HepG2 (cell line): Measurements from ENCODE around the gene ELP5. TPM values are rescaled to one million over a fixed set of nuclear protein-coding genes. Genes with fewer than 3 reads are reported as not detected.

Experiments
- ATAC-seq: fragments of 200-7000 bp; cut with Tn5 transposase; 3 replicates; pipeline ENCODE4 v1.9.1; 2020; ENCODE audit warnings: mild to moderate bottlenecking, moderate library complexity
- BruUV-seq: library from RNA; stranded (reverse); fragments of 400-500 nt; replicated peaks from 2 replicates; lab custom pipeline; 2021; lab: Mats Ljungman, UMichigan
- CTCF ChIA-PET: fragments of 300-600 bp; formaldehyde crosslinking; extraction: SDS; loops from one replicate; lab custom pipeline; 2021; ENCODE audit warnings: low total read pairs, inconsistent platforms, low intra/inter-chr PET ratio; lab: Yijun Ruan, JAX
- POLR2A ChIA-PET: fragments of 350-600 bp; sonication (Branson Sonifier 250); formaldehyde crosslinking; loops from one replicate; lab custom pipeline; 2020; ENCODE audit warnings: antibody characterized with exemption, inconsistent platforms; lab: Yijun Ruan, JAX
- DNase-seq: peaks from one replicate; pipeline ENCODE4 v3.0.0-alpha.2; 2015; ENCODE audit warnings: low spot score
- FAIRE-seq: peaks from 3 replicates; lab custom pipeline; 2011; peaks lifted over from hg19 to GRCh38; lab: Jason Lieb, UNC
- H2AFZ ChIP-seq: one replicate; pipeline ENCODE4 v1.6.1; 2011; ENCODE audit warnings: low read length, inconsistent platforms
- H3K27ac ChIP-seq: fragments of 300-600 bp; 3 replicates; pipeline ENCODE4 v1.8.0; 2011; ENCODE audit warnings: mixed run types, mild to moderate bottlenecking, mixed read lengths, low read length, inconsistent platforms; ENCODE audit not compliant: insufficient read depth; ENCODE audit errors: extremely low read length
- H3K27me3 ChIP-seq, 2 experiments: fragments of 200-600 bp in 1 of 2; 2 replicates in 1 of 2; 3 replicates in 1 of 2; pipeline versions ENCODE4 v1.6.0 to v1.8.0; 2011; ENCODE audit warnings: low read length in 2 of 2, mild to moderate bottlenecking in 2 of 2, moderate library complexity in 2 of 2, inconsistent platforms in 1 of 2; ENCODE audit not compliant: insufficient read depth in 2 of 2, control insufficient read depth in 1 of 2
- H3K36me3 ChIP-seq, 2 experiments: fragments of 200-600 bp in 1 of 2; replicated peaks in 1 of 2; 2 replicates in 1 of 2; 3 replicates in 1 of 2; pipeline versions ENCODE4 v1.5.1 to v1.8.0; 2011; ENCODE audit warnings: low read length in 2 of 2, inconsistent platforms in 1 of 2; ENCODE audit not compliant: insufficient read depth in 2 of 2, control insufficient read depth in 1 of 2
- H3K4me1 ChIP-seq: 2 replicates; pipeline ENCODE4 v1.5.1; 2012; ENCODE audit warnings: low read length, inconsistent platforms; ENCODE audit not compliant: insufficient read depth
- H3K4me2 ChIP-seq: 2 replicates; pipeline ENCODE4 v1.6.0; 2011; ENCODE audit warnings: low read depth, low read length, inconsistent platforms
- H3K4me3 ChIP-seq, 3 experiments: fragments of 200-600 bp in 1 of 3; sonication (generic), shearing (Covaris generic) in 1 of 3; replicated peaks in 1 of 3; 2 replicates each; pipeline ENCODE4 v1.5.1; 2011 to 2016; ENCODE audit warnings: low read length in 3 of 3, inconsistent platforms in 2 of 3, low read depth in 2 of 3, mild to moderate bottlenecking in 2 of 3, control low read depth in 1 of 3, mixed read lengths in 1 of 3; ENCODE audit not compliant: insufficient read depth in 1 of 3
- H3K79me2 ChIP-seq: one replicate; pipeline ENCODE4 v1.6.1; 2011; ENCODE audit warnings: low read length, inconsistent platforms; ENCODE audit not compliant: insufficient read depth
- H3K9ac ChIP-seq: 2 replicates; pipeline ENCODE4 v1.6.0; 2011; ENCODE audit warnings: mild to moderate bottlenecking, low read depth, low read length, inconsistent platforms; ENCODE audit not compliant: insufficient read depth
- H3K9me3 ChIP-seq: 2 replicates; pipeline ENCODE4 v1.5.1; 2012; ENCODE audit warnings: mild to moderate bottlenecking, low read length
- H4K20me1 ChIP-seq: 2 replicates; pipeline ENCODE4 v1.6.0; 2011; ENCODE audit warnings: inconsistent platforms, mild to moderate bottlenecking, low read length, moderate library complexity; ENCODE audit not compliant: insufficient read depth
- EHMT2 ChIP-seq: fragments of 200-600 bp; sonication (generic); IDR thresholded peaks from 2 replicates; pipeline ENCODE4 v1.7.0; 2017; ENCODE audit warnings: antibody characterized with exemption, low read depth, low read length, borderline replicate concordance
- HIC2 ChIP-seq: sonication (generic); formaldehyde crosslinking; IDR thresholded peaks from 2 replicates; pipeline ENCODE4 v1.9.0; 2022; ENCODE audit warnings: low read depth, missing genetic modification reagents
- HOXD1 ChIP-seq: sonication (generic); formaldehyde crosslinking; IDR thresholded peaks from 2 replicates; pipeline ENCODE4 v1.5.0; 2020; ENCODE audit warnings: missing genetic modification reagents
- KDM2A ChIP-seq: sonication (generic); formaldehyde crosslinking; IDR thresholded peaks from 2 replicates; pipeline ENCODE4 v1.4.0; 2020; ENCODE audit warnings: low read depth, missing genetic modification reagents, borderline replicate concordance
- PTBP1 ChIP-seq: fragments of 200-400 bp; formaldehyde crosslinking; IDR thresholded peaks from 2 replicates; pipeline ENCODE4 v1.6.1; 2018; ENCODE audit warnings: low read length, low read depth; ENCODE audit not compliant: poor library complexity, severe bottlenecking
- ZBTB3 ChIP-seq: sonication (generic); formaldehyde crosslinking; IDR thresholded peaks from 2 replicates; pipeline ENCODE4 v1.4.0; 2020; ENCODE audit warnings: low read depth, mild to moderate bottlenecking, moderate library complexity, missing genetic modification reagents, borderline replicate concordance
- ZFP36L2 ChIP-seq: sonication (generic); formaldehyde crosslinking; IDR thresholded peaks from 2 replicates; pipeline ENCODE4 v1.4.0; 2020; ENCODE audit warnings: missing genetic modification reagents
- ZNF44 ChIP-seq: sonication (generic); formaldehyde crosslinking; IDR thresholded peaks from 2 replicates; pipeline ENCODE4 v1.5.1; 2020; ENCODE audit warnings: mild to moderate bottlenecking, missing genetic modification reagents
- ZNF576 ChIP-seq: sonication (generic); formaldehyde crosslinking; IDR thresholded peaks from 2 replicates; pipeline ENCODE4 v1.4.0; 2020; ENCODE audit warnings: mild to moderate bottlenecking, missing genetic modification reagents
- WGBS: methylation state at CpG from one replicate; pipeline ENCODE4 v1.1.6; 2017; ENCODE audit warnings: low lambda C conversion rate; 5-methylcytosine and 5-hydroxymethylcytosine counted together
- in situ Hi-C: cut with HindIII; loops from 2 replicates; pipeline ENCODE4 v1.10.0; 2017; ENCODE audit warnings: low pct_unique_long_range_greater_than_20kb; ENCODE audit not compliant: extremely low pct_ligation_motif_present
- intact Hi-C: fragments of 100-400 bp; cut with micrococcal nuclease; formaldehyde crosslinking; loops from one replicate; pipeline ENCODE4 v1.10.0; 2022; ENCODE audit not compliant: unreplicated experiment
- polyA plus RNA-seq, 8 experiments: library from polyadenylated mRNA; depleted of rRNA in 3 of 8; stranded (reverse) in 7 of 8; unstranded in 1 of 8; fragments of >200 nt; fragmentation: Illumina TruSeq in 4 of 8; extraction: Trizol in 4 of 8; gene quantifications; 2 replicates each; pipeline versions ENCODE4 v1.2.1 to v1.2.3, GENCODE V29; 2011 to 2016; ENCODE audit warnings: low read depth in 4 of 8, missing spikeins in 1 of 8, mixed read lengths in 1 of 8; ENCODE audit not compliant: insufficient read depth in 1 of 8
- total RNA-seq, 5 experiments: library from RNA; depleted of rRNA; stranded (reverse); fragments of >200 nt; fragmentation: Illumina TruSeq; extraction: Trizol; gene quantifications; 2 replicates each; pipeline ENCODE4 v1.2.3, GENCODE V29; 2016; ENCODE audit warnings: low read depth in 1 of 5
- TF ChIP-seq, protein P1 (sequence below): sonication (generic); formaldehyde crosslinking; IDR thresholded peaks from 2 replicates; pipeline ENCODE4 v1.5.1; 2020; ENCODE audit warnings: missing genetic modification reagents, mild to moderate bottlenecking, borderline replicate concordance
- TF ChIP-seq, protein P2 (sequence below): sonication (generic); formaldehyde crosslinking; IDR thresholded peaks from 2 replicates; pipeline ENCODE4 v1.5.0; 2020; ENCODE audit warnings: missing genetic modification reagents
- TF ChIP-seq, protein P3 (sequence below): sonication (generic); formaldehyde crosslinking; IDR thresholded peaks from 2 replicates; pipeline ENCODE4 v1.4.0; 2020; ENCODE audit warnings: missing genetic modification reagents
- TF ChIP-seq, protein P4 (sequence below): sonication (generic); formaldehyde crosslinking; IDR thresholded peaks from 2 replicates; pipeline ENCODE4 v1.8.0; 2022; ENCODE audit warnings: mild to moderate bottlenecking, missing genetic modification reagents

Gene ELP5
- total and polyA plus RNA-seq, 2 of the 13 experiments (the other 11 are each of a cell fraction or from before 2014, with no cell fraction given), result 67.6 to 69.8 TPM

DNA sequence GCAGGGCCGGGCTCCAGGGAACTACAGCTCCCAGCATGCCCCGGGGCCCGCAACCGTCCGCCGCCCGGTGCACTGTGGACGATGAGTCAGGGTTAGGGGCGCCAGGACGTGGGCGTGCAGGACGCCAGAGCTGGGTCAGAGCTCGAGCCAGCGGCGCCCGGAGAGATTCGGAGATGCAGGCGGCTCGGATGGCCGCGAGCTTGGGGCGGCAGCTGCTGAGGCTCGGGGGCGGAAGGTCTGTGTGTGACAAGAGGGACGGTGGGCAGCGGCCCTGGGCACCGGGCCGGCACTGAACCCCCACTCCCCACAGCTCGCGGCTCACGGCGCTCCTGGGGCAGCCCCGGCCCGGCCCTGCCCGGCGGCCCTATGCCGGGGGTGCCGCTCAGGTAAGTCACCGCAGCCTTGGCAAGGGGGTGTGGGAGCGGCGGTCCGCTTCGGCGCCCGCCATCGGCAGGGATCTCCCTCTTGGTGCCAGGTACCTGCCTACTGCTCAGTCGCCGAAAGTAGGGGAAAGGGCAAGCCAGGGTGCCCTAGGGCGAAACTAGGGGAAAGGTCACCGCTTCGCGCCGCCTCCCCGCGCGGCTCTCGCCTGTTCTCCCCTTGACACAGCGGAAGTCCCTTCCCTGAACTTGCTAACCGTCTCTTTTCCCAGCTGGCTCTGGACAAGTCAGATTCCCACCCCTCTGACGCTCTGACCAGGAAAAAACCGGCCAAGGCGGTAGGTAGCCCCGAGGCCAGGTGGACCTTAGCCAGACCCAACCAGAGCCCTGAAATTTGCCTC, 32.0 kb upstream of the ELP5 start, which contains the start of the genes ACADVL and DLG4:
TSS of gene ACADVL (plus strand) at position 127 of the 781 bp plus-strand sequence. CDS start at position 174, 47 bp downstream.
TSS of gene DLG4 (minus strand) at position 25 of the 781 bp plus-strand sequence.
- peaks cover 10% of the 10 kb centered on the region; the same call in 1 of the 2 replicates for H4K20me1 ChIP-seq
- H3K27ac ChIP-seq, result peak within 1 kb of the TSS; percentile 96
- peak within 1 kb of the TSS; percentile 99 for H3K4me2 ChIP-seq
- CTCF ChIA-PET, result interaction anchor here (0.6 kb wide), 1 partner anchor 76 kb away, joined by 4 read pairs; no protein-coding TSS in a partner anchor
- in situ Hi-C loops, result loop anchor here (5.0 kb wide), 1 partner anchor 43 kb away; the partner anchor contains the start of gene ASGR1
- H3K79me2 ChIP-seq, result peaks cover 14% of the 10 kb centered on the region
- H3K9ac ChIP-seq, result peak within 1 kb of the TSS; percentile 90
- peaks cover 8 to 39% of the 10 kb centered on the region in 2 experiments; a peak in 4 of 5 replicates for H3K36me3 ChIP-seq
- BruUV-seq, result TSS peak; percentile 56
- WGBS, result no CpG with 5 or more reads among the region's 63 CpGs
- peak; percentile 75 for DNase-seq
- POLR2A ChIA-PET, result interaction anchor here (0.8 to 6.8 kb wide), 23 partner anchors 10 to 184 kb away, joined by 3 to 140 read pairs (median 8); partner anchors contain the start of genes ASGR1, ASGR2, CTDNEP1 and DVL2
- intact Hi-C loops, result no loop called here
- H2AFZ ChIP-seq, result peak within 1 kb of the TSS; percentile 68
- H3K4me3 ChIP-seq, result peak within 1 kb of the TSS; percentile 73 to 93 (median 90)
- peaks cover 62% of the 10 kb centered on the region for H3K4me1 ChIP-seq
- peak; percentile 85 for ATAC-seq
- H3K27me3 ChIP-seq, result peaks cover 0 to 4% of the 10 kb centered on the region in 2 experiments; a peak in 2 of 5 replicates
- H3K9me3 ChIP-seq, result no peaks in the 10 kb centered on the region
- FAIRE-seq, result peak; percentile 77
- peak; percentile 90 for TF ChIP-seq KDM2A (CRISPR knock-in tag)
- TF ChIP-seq HIC2 (CRISPR knock-in tag), result peak; percentile 40; the same call in 1 of the 2 replicates
- TF ChIP-seq HOXD1, result no peak
- TF ChIP-seq, protein P1, sequence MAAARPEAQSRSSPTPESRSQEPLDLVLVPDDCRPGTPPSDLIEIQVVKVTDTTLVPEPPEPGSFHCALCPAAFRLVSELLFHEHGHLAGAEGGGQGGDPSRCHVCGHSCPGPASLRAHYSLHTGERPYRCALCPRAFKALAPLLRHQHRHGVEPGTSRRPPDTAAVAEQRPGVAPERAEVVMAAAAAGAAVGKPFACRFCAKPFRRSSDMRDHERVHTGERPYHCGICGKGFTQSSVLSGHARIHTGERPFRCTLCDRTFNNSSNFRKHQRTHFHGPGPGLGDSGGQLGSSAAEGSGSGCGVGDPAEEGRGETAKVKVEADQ (CRISPR knock-in tag), result peak; percentile 93
- TF ChIP-seq ZNF576 (CRISPR knock-in tag), result no peak
- no peak for TF ChIP-seq EHMT2
- TF ChIP-seq ZFP36L2, result no peak
- no peak for TF ChIP-seq PTBP1
- no peak for TF ChIP-seq ZBTB3
- peak; percentile 56; the same call in 1 of the 2 replicates for TF ChIP-seq ZNF44 (CRISPR knock-in tag)
- TF ChIP-seq, protein P2, sequence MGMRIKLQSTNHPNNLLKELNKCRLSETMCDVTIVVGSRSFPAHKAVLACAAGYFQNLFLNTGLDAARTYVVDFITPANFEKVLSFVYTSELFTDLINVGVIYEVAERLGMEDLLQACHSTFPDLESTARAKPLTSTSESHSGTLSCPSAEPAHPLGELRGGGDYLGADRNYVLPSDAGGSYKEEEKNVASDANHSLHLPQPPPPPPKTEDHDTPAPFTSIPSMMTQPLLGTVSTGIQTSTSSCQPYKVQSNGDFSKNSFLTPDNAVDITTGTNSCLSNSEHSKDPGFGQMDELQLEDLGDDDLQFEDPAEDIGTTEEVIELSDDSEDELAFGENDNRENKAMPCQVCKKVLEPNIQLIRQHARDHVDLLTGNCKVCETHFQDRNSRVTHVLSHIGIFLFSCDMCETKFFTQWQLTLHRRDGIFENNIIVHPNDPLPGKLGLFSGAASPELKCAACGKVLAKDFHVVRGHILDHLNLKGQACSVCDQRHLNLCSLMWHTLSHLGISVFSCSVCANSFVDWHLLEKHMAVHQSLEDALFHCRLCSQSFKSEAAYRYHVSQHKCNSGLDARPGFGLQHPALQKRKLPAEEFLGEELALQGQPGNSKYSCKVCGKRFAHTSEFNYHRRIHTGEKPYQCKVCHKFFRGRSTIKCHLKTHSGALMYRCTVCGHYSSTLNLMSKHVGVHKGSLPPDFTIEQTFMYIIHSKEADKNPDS, result no peak
- TF ChIP-seq, protein P3, sequence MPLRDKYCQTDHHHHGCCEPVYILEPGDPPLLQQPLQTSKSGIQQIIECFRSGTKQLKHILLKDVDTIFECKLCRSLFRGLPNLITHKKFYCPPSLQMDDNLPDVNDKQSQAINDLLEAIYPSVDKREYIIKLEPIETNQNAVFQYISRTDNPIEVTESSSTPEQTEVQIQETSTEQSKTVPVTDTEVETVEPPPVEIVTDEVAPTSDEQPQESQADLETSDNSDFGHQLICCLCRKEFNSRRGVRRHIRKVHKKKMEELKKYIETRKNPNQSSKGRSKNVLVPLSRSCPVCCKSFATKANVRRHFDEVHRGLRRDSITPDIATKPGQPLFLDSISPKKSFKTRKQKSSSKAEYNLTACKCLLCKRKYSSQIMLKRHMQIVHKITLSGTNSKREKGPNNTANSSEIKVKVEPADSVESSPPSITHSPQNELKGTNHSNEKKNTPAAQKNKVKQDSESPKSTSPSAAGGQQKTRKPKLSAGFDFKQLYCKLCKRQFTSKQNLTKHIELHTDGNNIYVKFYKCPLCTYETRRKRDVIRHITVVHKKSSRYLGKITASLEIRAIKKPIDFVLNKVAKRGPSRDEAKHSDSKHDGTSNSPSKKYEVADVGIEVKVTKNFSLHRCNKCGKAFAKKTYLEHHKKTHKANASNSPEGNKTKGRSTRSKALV (CRISPR knock-in tag), result no peak
- TF ChIP-seq, protein P4, sequence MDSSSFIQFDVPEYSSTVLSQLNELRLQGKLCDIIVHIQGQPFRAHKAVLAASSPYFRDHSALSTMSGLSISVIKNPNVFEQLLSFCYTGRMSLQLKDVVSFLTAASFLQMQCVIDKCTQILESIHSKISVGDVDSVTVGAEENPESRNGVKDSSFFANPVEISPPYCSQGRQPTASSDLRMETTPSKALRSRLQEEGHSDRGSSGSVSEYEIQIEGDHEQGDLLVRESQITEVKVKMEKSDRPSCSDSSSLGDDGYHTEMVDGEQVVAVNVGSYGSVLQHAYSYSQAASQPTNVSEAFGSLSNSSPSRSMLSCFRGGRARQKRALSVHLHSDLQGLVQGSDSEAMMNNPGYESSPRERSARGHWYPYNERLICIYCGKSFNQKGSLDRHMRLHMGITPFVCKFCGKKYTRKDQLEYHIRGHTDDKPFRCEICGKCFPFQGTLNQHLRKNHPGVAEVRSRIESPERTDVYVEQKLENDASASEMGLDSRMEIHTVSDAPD (CRISPR knock-in tag), result no peak
